ENCODE results near the gene FKBP2. TPM values are rescaled to one million over a fixed set of nuclear protein-coding genes. Genes with fewer than 3 reads are reported as not detected.

FKBP2 gene
- total RNA-seq, 1 donor: 34.3 TPM

DNA sequence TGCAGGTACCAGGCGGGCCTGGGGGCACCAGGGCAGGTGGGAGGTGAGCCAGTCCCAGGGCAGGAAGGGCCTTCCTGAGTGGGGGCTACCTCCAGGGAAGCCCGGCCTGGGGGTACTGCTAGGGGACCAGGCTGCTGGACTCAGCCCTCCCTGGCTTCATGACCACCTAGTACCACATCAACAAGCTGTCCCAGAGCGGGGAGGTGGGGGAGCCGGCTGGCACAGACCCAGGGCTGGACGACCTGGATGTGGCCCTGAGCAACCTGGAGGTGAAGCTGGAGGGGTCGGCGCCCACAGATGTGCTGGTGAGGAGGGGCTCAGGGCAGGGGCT is 21.6 kb upstream of the FKBP2 start:
- no peak for DNase-seq (ENCODE audit: low read depth)
- no peak overlapping the region for H3K4me3 ChIP-seq (ENCODE audit: low read depth, low read length)
- TF ChIP-seq, protein P1, sequence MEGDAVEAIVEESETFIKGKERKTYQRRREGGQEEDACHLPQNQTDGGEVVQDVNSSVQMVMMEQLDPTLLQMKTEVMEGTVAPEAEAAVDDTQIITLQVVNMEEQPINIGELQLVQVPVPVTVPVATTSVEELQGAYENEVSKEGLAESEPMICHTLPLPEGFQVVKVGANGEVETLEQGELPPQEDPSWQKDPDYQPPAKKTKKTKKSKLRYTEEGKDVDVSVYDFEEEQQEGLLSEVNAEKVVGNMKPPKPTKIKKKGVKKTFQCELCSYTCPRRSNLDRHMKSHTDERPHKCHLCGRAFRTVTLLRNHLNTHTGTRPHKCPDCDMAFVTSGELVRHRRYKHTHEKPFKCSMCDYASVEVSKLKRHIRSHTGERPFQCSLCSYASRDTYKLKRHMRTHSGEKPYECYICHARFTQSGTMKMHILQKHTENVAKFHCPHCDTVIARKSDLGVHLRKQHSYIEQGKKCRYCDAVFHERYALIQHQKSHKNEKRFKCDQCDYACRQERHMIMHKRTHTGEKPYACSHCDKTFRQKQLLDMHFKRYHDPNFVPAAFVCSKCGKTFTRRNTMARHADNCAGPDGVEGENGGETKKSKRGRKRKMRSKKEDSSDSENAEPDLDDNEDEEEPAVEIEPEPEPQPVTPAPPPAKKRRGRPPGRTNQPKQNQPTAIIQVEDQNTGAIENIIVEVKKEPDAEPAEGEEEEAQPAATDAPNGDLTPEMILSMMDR (IDR thresholded peaks at IDR 0.05; ENCODE audit: insufficient read depth, low read length): no peak

DNA sequence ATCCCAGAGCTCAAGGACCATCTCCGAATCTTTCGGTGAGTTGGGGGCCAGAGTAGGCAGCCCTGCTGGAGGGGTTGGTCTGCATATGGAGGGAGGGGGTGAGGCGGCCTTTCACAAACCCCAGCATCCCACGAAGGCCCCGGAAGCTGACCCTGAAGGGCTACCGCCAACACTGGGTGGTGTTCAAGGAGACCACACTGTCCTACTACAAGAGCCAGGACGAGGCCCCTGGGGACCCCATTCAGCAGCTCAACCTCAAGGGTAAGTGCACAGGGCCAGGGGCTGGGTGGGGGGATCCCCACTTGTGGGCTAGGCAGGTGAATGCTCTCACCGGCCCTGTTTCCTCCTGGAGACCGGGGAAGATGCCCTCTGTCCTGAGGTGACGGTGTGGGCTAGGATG is 21.1 kb upstream of the FKBP2 start:
- no peak overlapping the region for H3K4me3 ChIP-seq (ENCODE audit: low read depth, low read length)
- TF ChIP-seq, protein P1 (IDR thresholded peaks at IDR 0.05; ENCODE audit: insufficient read depth, low read length): no peak
- no peak for DNase-seq (ENCODE audit: low read depth)

DNA sequence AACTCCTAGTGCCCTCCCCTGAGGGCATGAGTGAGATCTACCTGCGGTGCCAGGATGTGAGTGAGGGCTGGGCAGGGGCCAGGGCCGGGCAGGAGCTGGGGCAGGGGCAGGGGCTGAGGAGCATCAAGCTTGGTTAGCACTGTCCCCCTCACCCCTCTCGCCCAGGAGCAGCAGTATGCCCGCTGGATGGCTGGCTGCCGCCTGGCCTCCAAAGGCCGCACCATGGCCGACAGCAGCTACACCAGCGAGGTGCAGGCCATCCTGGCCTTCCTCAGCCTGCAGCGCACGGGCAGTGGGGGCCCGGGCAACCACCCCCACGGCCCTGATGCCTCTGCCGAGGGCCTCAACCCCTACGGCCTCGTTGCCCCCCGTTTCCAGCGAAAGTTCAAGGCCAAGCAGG is 20.6 kb upstream of the FKBP2 start:
- DNase-seq (ENCODE audit: low read depth): no peak
- no peak overlapping the region for H3K4me3 ChIP-seq (ENCODE audit: low read depth, low read length)
- TF ChIP-seq, protein P1 (IDR thresholded peaks at IDR 0.05; ENCODE audit: insufficient read depth, low read length): no peak

DNA sequence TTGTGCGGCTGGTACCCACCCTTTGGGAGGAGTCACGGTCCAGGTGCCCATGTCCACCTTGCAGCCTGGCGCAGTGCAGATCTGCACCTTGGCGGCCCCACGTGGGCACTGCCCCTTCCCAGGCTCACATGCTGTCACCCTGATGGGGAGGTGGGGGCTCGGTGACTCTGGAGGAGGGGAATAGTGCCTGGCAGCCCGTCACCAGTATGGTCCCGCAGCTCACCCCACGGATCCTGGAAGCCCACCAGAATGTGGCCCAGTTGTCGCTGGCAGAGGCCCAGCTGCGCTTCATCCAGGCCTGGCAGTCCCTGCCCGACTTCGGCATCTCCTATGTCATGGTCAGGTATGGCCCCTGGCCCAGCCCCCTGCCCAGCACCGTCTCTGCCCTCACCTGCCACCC is 20.1 kb upstream of the FKBP2 start:
- no peak overlapping the region for H3K4me3 ChIP-seq (ENCODE audit: low read depth, low read length)
- TF ChIP-seq, protein P1 (IDR thresholded peaks at IDR 0.05; ENCODE audit: insufficient read depth, low read length): no peak
- no peak for DNase-seq (ENCODE audit: low read depth)

DNA sequence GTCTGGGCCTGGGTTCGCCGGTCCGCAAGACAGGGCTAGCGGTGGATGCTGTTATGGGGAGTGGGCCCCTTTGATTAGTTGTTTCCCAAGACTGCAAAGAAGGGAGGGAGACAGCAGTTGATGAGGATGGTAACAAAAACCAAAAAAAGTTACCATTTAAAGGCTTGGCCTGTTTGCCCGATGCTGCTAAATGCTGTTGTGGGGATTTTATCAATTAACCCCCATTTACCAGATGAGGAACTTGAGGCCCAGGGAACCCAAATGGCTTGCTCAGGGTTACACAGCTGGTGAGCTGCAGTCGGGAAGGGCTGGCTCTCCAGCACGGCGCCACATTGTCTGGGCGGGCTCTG is 18.3 kb upstream of the FKBP2 start:
- H3K4me3 ChIP-seq (ENCODE audit: low read depth, low read length): no peak overlapping the region
- DNase-seq (ENCODE audit: low read depth): no peak
- TF ChIP-seq, protein P1 (IDR thresholded peaks at IDR 0.05; ENCODE audit: insufficient read depth, low read length): no peak

DNA sequence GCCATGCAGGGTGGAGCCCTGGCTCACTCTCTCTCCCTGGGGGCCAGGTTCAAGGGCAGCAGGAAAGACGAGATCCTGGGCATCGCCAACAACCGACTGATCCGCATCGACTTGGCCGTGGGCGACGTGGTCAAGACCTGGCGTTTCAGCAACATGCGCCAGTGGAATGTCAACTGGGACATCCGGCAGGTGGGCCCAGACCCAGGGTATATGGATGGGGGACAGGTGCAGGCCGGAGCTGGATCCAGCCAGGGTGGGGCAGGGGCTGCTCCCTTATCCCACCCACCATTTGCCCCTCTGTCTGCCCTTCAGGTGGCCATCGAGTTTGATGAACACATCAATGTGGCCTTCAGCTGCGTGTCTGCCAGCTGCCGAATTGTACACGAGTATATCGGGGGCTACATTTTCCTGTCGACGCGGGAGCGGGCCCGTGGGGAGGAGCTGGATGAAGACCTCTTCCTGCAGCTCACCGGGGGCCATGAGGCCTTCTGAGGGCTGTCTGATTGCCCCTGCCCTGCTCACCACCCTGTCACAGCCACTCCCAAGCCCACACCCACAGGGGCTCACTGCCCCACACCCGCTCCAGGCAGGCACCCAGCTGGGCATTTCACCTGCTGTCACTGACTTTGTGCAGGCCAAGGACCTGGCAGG is 17.8 kb upstream of the FKBP2 start:
- DNase-seq (ENCODE audit: low read depth): no peak
- TF ChIP-seq, protein P1 (IDR thresholded peaks at IDR 0.05; ENCODE audit: insufficient read depth, low read length): no peak

More for the DNA sequence above, 17.8 kb upstream of the FKBP2 start:
- no peak overlapping the region for H3K4me3 ChIP-seq (ENCODE audit: low read depth, low read length)
